GM12878 (cell line): Measurements from ENCODE around the gene KBTBD8. TPM values are rescaled to one million over a fixed set of nuclear protein-coding genes. Genes with fewer than 3 reads are reported as not detected.

ENCODE experiments used
- ATAC-seq: fragments of 200-7000 bp; cut with Tn5 transposase; 3 replicates; pipeline ENCODE4 v1.9.1; 2020; ENCODE audit warnings: mild to moderate bottlenecking, moderate library complexity
- BruUV-seq: library from RNA; stranded (reverse); fragments of 400-500 nt; replicated peaks from 2 replicates; lab custom pipeline; 2021; lab: Mats Ljungman, UMichigan
- CTCF ChIA-PET: fragments of 300-600 bp; sonication (Branson Sonifier 250); formaldehyde crosslinking; extraction: SDS; loops from one replicate; lab custom pipeline; 2021; ENCODE audit warnings: inconsistent platforms; lab: Yijun Ruan, JAX
- POLR2A ChIA-PET: fragments of 350-600 bp; formaldehyde crosslinking; extraction: SDS; loops from one replicate; lab custom pipeline; 2021; ENCODE audit warnings: inconsistent platforms; lab: Charles Lee
- RAD21 ChIA-PET: fragments of 300-600 bp; sonication (Branson Sonifier 250); formaldehyde crosslinking; loops from one replicate; lab custom pipeline; 2023; ENCODE audit warnings: antibody characterized with exemption; ENCODE audit not compliant: unreplicated experiment; lab: Charles Lee
- SMC1A ChIA-PET: fragments of 300-600 bp; sonication (Branson Sonifier 250); formaldehyde crosslinking; loops from one replicate; lab custom pipeline; 2023; ENCODE audit not compliant: unreplicated experiment, uncharacterized antibody; lab: Charles Lee
- DNase-seq: peaks from one replicate; pipeline ENCODE4 v3.0.0-alpha.2; 2011; ENCODE audit warnings: low read depth, low spot score
- FAIRE-seq: peaks from 3 replicates; lab custom pipeline; 2011; peaks lifted over from hg19 to GRCh38; lab: Jason Lieb, UNC
- H2AFZ ChIP-seq: 2 replicates; pipeline ENCODE4 v1.6.0; 2011; ENCODE audit warnings: low read depth, low read length, control low read depth; ENCODE audit not compliant: control insufficient read depth
- H3K27ac ChIP-seq: 2 replicates; pipeline ENCODE4 v1.5.1; 2011; ENCODE audit warnings: control low read depth; ENCODE audit not compliant: control insufficient read depth, insufficient read depth
- H3K27me3 ChIP-seq, 2 experiments: replicated peaks in 1 of 2; 2 replicates each; pipeline versions ENCODE4 v1.6.0 to v1.6.1; 2011; ENCODE audit warnings: low read length in 1 of 2; ENCODE audit not compliant: control insufficient read depth in 2 of 2, insufficient read depth in 2 of 2
- H3K36me3 ChIP-seq, 2 experiments: 2 replicates each; pipeline ENCODE4 v1.5.1; 2011; ENCODE audit warnings: low read length in 1 of 2; ENCODE audit not compliant: control insufficient read depth in 2 of 2, insufficient read depth in 2 of 2
- H3K4me1 ChIP-seq: 2 replicates; pipeline ENCODE4 v1.6.1; 2011; ENCODE audit warnings: mild to moderate bottlenecking, low read length, moderate library complexity, mixed read lengths; ENCODE audit not compliant: control insufficient read depth, insufficient read depth
- H3K4me2 ChIP-seq: 2 replicates; pipeline ENCODE4 v1.6.0; 2011; ENCODE audit warnings: control low read depth; ENCODE audit not compliant: control insufficient read depth, insufficient read depth
- H3K4me3 ChIP-seq: fragments of 200-600 bp; sonication (generic); 2 replicates; pipeline ENCODE4 v1.5.1; 2016
- H3K79me2 ChIP-seq: 2 replicates; pipeline ENCODE4 v1.6.0; 2011; ENCODE audit warnings: low read length; ENCODE audit not compliant: control insufficient read depth, insufficient read depth
- H3K9ac ChIP-seq: 2 replicates; pipeline ENCODE4 v1.8.0; 2011; ENCODE audit warnings: low read length, control low read depth, mixed read lengths; ENCODE audit not compliant: control insufficient read depth, insufficient read depth
- H3K9me3 ChIP-seq: replicated peaks from 3 replicates; pipeline ENCODE4 v1.5.1; 2011; ENCODE audit warnings: mild to moderate bottlenecking, low read length; ENCODE audit not compliant: control insufficient read depth, insufficient read depth
- H4K20me1 ChIP-seq: 2 replicates; pipeline ENCODE4 v1.6.0; 2011; ENCODE audit not compliant: control insufficient read depth, insufficient read depth
- BCL11A ChIP-seq: IDR thresholded peaks from 2 replicates; pipeline ENCODE4 v1.6.1; 2011; ENCODE audit warnings: low read depth, low read length
- BMI1 ChIP-seq: fragments of 450-650 bp; IDR thresholded peaks from 2 replicates; pipeline ENCODE4 v1.6.1; 2016; ENCODE audit warnings: mild to moderate bottlenecking, moderate library complexity, borderline replicate concordance
- IKZF2 ChIP-seq, 2 experiments: fragments of 450-650 bp; IDR thresholded peaks; 2 replicates each; pipeline ENCODE4 v1.6.1; 2017; ENCODE audit warnings: mild to moderate bottlenecking in 2 of 2, moderate library complexity in 2 of 2
- KLF5 ChIP-seq: fragments of 450-650 bp; IDR thresholded peaks from 2 replicates; pipeline ENCODE4 v1.6.1; 2014; ENCODE audit warnings: mild to moderate bottlenecking; ENCODE audit not compliant: partially characterized antibody
- MYB ChIP-seq: fragments of 150-350 bp; IDR thresholded peaks from 2 replicates; pipeline ENCODE4 v1.6.1; 2014; ENCODE audit warnings: mild to moderate bottlenecking, low read depth, low read length, borderline replicate concordance
- NBN ChIP-seq: fragments of 450-650 bp; IDR thresholded peaks from 2 replicates; pipeline ENCODE4 v1.6.1; 2016
- NFIC ChIP-seq: IDR thresholded peaks from 2 replicates; pipeline ENCODE4 v1.6.1; 2012; ENCODE audit warnings: low read depth, mild to moderate bottlenecking, inconsistent platforms, low read length, moderate library complexity
- RELA ChIP-seq: fragments of 450-650 bp; IDR thresholded peaks from 2 replicates; pipeline ENCODE4 v1.8.0; 2014; ENCODE audit warnings: borderline replicate concordance; ENCODE audit not compliant: partially characterized antibody
- RELB ChIP-seq: fragments of 450-650 bp; IDR thresholded peaks from 2 replicates; pipeline ENCODE4 v1.6.1; 2017; ENCODE audit warnings: low read depth, mild to moderate bottlenecking, moderate library complexity
- SPI1 ChIP-seq: IDR thresholded peaks from 2 replicates; pipeline ENCODE4 v1.6.1; 2011; ENCODE audit warnings: low read depth, mild to moderate bottlenecking, low read length, moderate library complexity, borderline replicate concordance; ENCODE audit not compliant: insufficient read depth
- TAF1 ChIP-seq: IDR thresholded peaks from 2 replicates; pipeline ENCODE4 v1.6.1; 2011; ENCODE audit warnings: mild to moderate bottlenecking, low read depth, low read length, borderline replicate concordance
- USF2 ChIP-seq: IDR thresholded peaks from 2 replicates; pipeline ENCODE4 v1.6.1; 2011; ENCODE audit warnings: low read depth, low read length, improper control_type of control experiment, borderline replicate concordance
- ZBED1 ChIP-seq: IDR thresholded peaks from 2 replicates; pipeline ENCODE4 v1.6.1; 2016; ENCODE audit warnings: borderline replicate concordance
- ZBTB40 ChIP-seq: fragments of 450-650 bp; IDR thresholded peaks from 2 replicates; pipeline ENCODE4 v1.6.1; 2016; ENCODE audit warnings: mild to moderate bottlenecking, moderate library complexity, borderline replicate concordance
- ZNF217 ChIP-seq: fragments of 450-650 bp; IDR thresholded peaks from 2 replicates; pipeline ENCODE4 v1.6.1; 2017; ENCODE audit warnings: antibody characterized with exemption, mild to moderate bottlenecking
- WGBS: methylation state at CpG from one replicate; pipeline ENCODE4 v1.1.6; 2016; ENCODE audit warnings: low lambda C conversion rate; ENCODE audit not compliant: insufficient replicate concordance, insufficient coverage; ENCODE audit errors: missing lambda C conversion rate; 5-methylcytosine and 5-hydroxymethylcytosine counted together
- in situ Hi-C: fragments of 300-500 bp; cut with MboI; formaldehyde crosslinking; loops from 9 replicates; pipeline ENCODE4 v1.14.3; 2018; ENCODE audit warnings: mixed read lengths
- intact Hi-C: fragments of 100-400 bp; cut with micrococcal nuclease; formaldehyde crosslinking; loops from one replicate; pipeline ENCODE4 v1.14.2; 2022; ENCODE audit not compliant: unreplicated experiment
- polyA plus RNA-seq, 11 experiments: library from polyadenylated mRNA; depleted of rRNA in 4 of 11; unstranded in 6 of 11; stranded (reverse) in 5 of 11; fragments of >200 nt; fragmentation: Nextera tagmentation in 4 of 11; fragmentation: Illumina TruSeq in 1 of 11; extraction: Ambion mirVana in 4 of 11; extraction: Trizol in 1 of 11; gene quantifications; 1 replicate in 1 of 11; 2 replicates in 10 of 11; pipeline versions ENCODE4 v1.2.1 to v1.2.3, GENCODE V29; 2011 to 2016; ENCODE audit warnings: inconsistent platforms in 2 of 11, missing spikeins in 2 of 11, low read depth in 1 of 11
- total RNA-seq, 4 experiments: library from RNA; depleted of rRNA in 3 of 4; stranded (reverse); fragments of >200 nt in 3 of 4; fragmentation: Illumina TruSeq in 1 of 4; extraction: Trizol in 1 of 4; gene quantifications; 2 replicates each; pipeline versions ENCODE4 v1.2.1 to v1.2.3, GENCODE V29; 2013 to 2021

KBTBD8 gene
- total and polyA plus RNA-seq, 10 of the 15 experiments (the other 5 are each of a cell fraction or from before 2014, with no cell fraction given) = 8.5 to 44.4 (median 19.3) TPM

- no TSS peak for BruUV-seq
- Histone ChIP-seq H3K4me2 (peak overlapping the region; percentile 59), H3K9ac (no peak overlapping the region; the same call in 1 of the 2 replicates), H3K27me3 (no peaks in the 10 kb centered on the region), H4K20me1 (no peaks in the 10 kb centered on the region), H3K9me3 (no peaks in the 10 kb centered on the region), H3K36me3 (peaks cover 3 to 15% of the 10 kb centered on the region in 2 experiments), H2AFZ (no peak overlapping the region), H3K79me2 (peaks cover 56% of the 10 kb centered on the region), H3K4me1 (peaks cover 8% of the 10 kb centered on the region; the same call in 1 of the 2 replicates), H3K27ac (peak overlapping the region; percentile 74), H3K4me3 (peak overlapping the region; percentile 92)
- RAD21 ChIA-PET = interaction anchor here (1.1 to 3.6 kb wide), 4 partner anchors 10 to 55 kb away, joined by 4 to 23 read pairs (median 9); no protein-coding TSS in a partner anchor
- ATAC-seq (peak; percentile 69), FAIRE-seq (peak; percentile 35), DNase-seq (peak; percentile 44)
- in situ Hi-C loops (no loop called here), intact Hi-C loops (loop anchor here (1.0 to 10.0 kb wide), 3 partner anchors 17 to 525 kb away; no protein-coding TSS in a partner anchor)
- CTCF ChIA-PET = interaction anchor here (1.3 to 2.8 kb wide), 2 partner anchors 10 to 47 kb away, joined by 6 to 23 read pairs; no protein-coding TSS in a partner anchor
- 0% methylated on average over 2 of the region's 2 CpGs for WGBS
- POLR2A ChIA-PET = interaction anchor here (1.0 to 1.4 kb wide), 2 partner anchors 16 to 49 kb away, joined by 3 to 5 read pairs; no protein-coding TSS in a partner anchor
- SMC1A ChIA-PET = interaction anchor here (1.1 to 4.1 kb wide), 6 partner anchors 9 to 114 kb away, joined by 4 to 36 read pairs (median 8); no protein-coding TSS in a partner anchor
- TF ChIP-seq MYB (no peak), NBN (no peak), KLF5 (no peak), TAF1 (no peak), SPI1 (peak; percentile 82), ZBED1 (no peak), RELB (0 out of 2 replicates have a peak, but pooled peaks have one; percentile 25), RELA (no peak), BMI1 (no peak), IKZF2 (IDR thresholded peaks at IDR 0.05) (peak in 1 of 2 experiments; percentile 51; a peak in 1 of 4 replicates), BCL11A (0 out of 2 replicates have a peak, but pooled peaks have one; percentile 23), ZBTB40 (no peak), ZNF217 (0 out of 2 replicates have a peak, but pooled peaks have one; percentile 69), NFIC (peak; percentile 77), USF2 (no peak)
Measured at GRCh38 chr3:67000009-67000408, 1.9 kb downstream of the KBTBD8 start.
